ENCODE results near the gene PSAP. TPM values are rescaled to one million over a fixed set of nuclear protein-coding genes. Genes with fewer than 3 reads are reported as not detected.

The PSAP gene
- total and polyA plus RNA-seq, 11 donors: 454 to 2,171 (median 1,616) TPM

DNA sequence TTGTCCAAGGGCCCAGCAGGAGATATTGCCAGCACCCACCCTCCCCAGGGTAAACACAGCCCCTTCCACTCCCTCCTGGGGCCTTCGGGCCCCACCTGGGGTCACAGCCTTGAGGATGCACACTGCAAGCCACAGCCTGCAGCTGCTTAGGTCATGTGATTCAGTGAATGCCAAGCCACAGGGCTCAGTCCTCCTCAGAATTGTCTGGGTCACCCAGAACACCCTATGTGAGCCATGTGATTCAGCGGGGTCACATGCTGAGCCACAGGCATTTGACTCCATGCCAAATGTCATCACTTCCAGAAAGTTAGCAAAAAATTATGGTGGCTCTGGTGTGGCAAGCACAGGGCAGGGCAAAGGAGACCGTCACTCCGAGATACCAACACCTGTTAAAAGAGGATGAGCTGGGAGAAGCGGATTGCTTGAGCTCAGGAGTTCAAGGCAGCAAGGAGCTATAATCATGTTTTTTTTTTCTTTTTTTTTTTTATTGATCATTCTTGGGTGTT, 17.2 kb upstream of the PSAP start:
- intact Hi-C loops (cut with DNase I): no loop called here
- TF ChIP-seq, protein P1, sequence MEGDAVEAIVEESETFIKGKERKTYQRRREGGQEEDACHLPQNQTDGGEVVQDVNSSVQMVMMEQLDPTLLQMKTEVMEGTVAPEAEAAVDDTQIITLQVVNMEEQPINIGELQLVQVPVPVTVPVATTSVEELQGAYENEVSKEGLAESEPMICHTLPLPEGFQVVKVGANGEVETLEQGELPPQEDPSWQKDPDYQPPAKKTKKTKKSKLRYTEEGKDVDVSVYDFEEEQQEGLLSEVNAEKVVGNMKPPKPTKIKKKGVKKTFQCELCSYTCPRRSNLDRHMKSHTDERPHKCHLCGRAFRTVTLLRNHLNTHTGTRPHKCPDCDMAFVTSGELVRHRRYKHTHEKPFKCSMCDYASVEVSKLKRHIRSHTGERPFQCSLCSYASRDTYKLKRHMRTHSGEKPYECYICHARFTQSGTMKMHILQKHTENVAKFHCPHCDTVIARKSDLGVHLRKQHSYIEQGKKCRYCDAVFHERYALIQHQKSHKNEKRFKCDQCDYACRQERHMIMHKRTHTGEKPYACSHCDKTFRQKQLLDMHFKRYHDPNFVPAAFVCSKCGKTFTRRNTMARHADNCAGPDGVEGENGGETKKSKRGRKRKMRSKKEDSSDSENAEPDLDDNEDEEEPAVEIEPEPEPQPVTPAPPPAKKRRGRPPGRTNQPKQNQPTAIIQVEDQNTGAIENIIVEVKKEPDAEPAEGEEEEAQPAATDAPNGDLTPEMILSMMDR (IDR thresholded peaks at IDR 0.05): no peak
- TF ChIP-seq POLR2A (IDR thresholded peaks at IDR 0.05): no peak
- Histone ChIP-seq H3K4me1 (peaks cover 0 to 24% (median 0%) of the 10 kb centered on the region in 12 donors), H3K9me3 (no peaks in the 10 kb centered on the region), H3K4me3 (no peak overlapping the region), H3K36me3 (no peaks in the 10 kb centered on the region), H3K27ac (peak overlapping the region in 1 of 12 donors; percentile 67), H3K27me3 (no peaks in the 10 kb centered on the region)
- 80 to 89% (median 83%) methylated on average over 5 of the region's 5 CpGs for WGBS, 4 donors
- ATAC-seq (peak; percentile 52 to 87 (median 69)), DNase-seq (peak in 4 of 5 donors; percentile 52 to 68 (median 56))

DNA sequence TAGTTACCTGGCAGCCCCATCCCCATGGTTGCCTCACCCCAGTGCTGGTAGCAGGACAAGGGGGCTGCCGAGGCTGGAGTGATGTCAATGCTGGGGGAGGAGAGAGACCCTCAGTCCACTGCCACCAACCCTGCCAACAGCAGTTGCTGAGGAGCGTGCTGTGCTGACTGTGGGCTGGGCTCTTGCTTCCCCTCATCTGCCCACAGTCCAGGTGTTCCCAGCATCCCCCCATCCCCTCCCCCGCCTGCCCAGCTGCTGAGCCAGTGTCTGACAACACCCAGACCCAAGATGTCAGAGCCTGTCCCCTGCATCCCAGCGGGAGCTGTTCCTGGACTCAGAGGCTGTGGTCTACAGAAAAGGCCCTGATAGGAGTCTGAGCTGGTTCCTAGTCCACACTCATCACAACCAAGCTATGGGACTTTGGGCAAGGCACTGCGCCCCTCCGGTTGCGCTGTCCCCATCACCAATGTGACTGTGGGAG, 14.6 kb upstream of the PSAP start:
- no peak for DNase-seq
- 76 to 91% (median 84%) methylated on average over 4 to 7 of the region's 7 CpGs for WGBS, 4 donors
- H3K9me3 ChIP-seq: no peaks in the 10 kb centered on the region
- no peaks in the 10 kb centered on the region for H3K36me3 ChIP-seq
- no peak for ATAC-seq
- peaks cover 3 to 30% (median 11%) of the 10 kb centered on the region in 12 donors for H3K4me1 ChIP-seq
- no peak overlapping the region for H3K27ac ChIP-seq
- H3K27me3 ChIP-seq: no peaks in the 10 kb centered on the region
- TF ChIP-seq, protein P1 (IDR thresholded peaks at IDR 0.05): no peak
- no peak for TF ChIP-seq POLR2A (IDR thresholded peaks at IDR 0.05)
- intact Hi-C loops (cut with DNase I): no loop called here
- no peak overlapping the region for H3K4me3 ChIP-seq

DNA sequence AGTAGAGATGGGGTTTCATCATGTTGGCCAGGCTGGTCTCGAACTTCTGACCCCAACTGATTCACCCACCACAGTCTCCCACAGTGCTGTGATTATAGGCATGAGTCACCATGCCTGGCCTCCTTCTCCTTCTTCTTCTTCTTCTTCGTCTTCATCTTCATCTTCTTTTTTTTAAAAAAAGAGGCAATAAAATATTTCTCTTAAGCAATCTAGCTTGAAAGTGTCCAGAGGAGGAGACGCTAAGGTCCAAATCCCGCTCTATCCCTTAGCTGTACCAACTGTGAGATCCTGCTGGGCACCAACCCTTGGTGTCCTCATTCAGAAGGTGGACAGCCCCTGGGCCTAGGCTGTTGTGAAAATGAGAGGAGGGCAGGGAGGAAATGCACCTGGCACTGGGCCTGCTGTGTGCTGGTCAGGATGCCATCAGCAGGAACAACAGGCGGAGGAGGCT, 13.9 kb upstream of the PSAP start:
- H3K9me3 ChIP-seq: no peaks in the 10 kb centered on the region
- peaks cover 3 to 37% (median 17%) of the 10 kb centered on the region in 12 donors for H3K4me1 ChIP-seq
- no peak for TF ChIP-seq POLR2A (IDR thresholded peaks at IDR 0.05)
- TF ChIP-seq, protein P1 (IDR thresholded peaks at IDR 0.05): no peak
- H3K27me3 ChIP-seq: no peaks in the 10 kb centered on the region
- ATAC-seq: no peak
- 80 to 87% (median 84%) methylated on average over 5 of the region's 5 CpGs for WGBS, 4 donors
- H3K36me3 ChIP-seq: no peaks in the 10 kb centered on the region
- no peak for DNase-seq
- intact Hi-C loops (cut with DNase I): no loop called here
- H3K27ac ChIP-seq: no peak overlapping the region
- no peak overlapping the region for H3K4me3 ChIP-seq

DNA sequence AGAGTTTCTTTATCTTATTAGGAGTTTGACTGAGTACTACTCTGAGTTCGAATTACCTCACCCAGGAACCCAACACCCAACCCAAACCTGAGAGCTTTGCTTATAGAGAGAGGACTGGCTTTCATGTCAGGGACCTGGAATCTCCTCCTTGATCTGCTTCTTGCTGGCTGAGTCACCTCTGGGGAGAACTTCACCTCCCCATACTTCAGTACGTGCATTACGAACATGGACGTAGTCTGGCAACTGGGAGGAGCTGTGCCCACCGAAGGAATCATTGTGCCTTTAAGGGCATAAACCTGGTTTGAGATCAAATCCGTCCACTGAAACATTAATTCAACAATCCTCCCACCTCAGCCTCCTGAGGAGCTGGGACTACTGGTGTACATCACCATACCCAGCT, 12.2 kb upstream of the PSAP start:
- no peak for DNase-seq
- ATAC-seq: no peak
- peaks cover 3 to 43% (median 22%) of the 10 kb centered on the region in 12 donors for H3K4me1 ChIP-seq
- H3K27ac ChIP-seq: no peak overlapping the region
- TF ChIP-seq POLR2A (IDR thresholded peaks at IDR 0.05): no peak
- TF ChIP-seq, protein P1 (IDR thresholded peaks at IDR 0.05): no peak
- WGBS, 4 donors: 92 to 97% (median 95%) methylated on average over 6 of the region's 6 CpGs
- intact Hi-C loops (cut with DNase I): no loop called here
- H3K36me3 ChIP-seq: no peaks in the 10 kb centered on the region
- H3K9me3 ChIP-seq: no peaks in the 10 kb centered on the region
- no peaks in the 10 kb centered on the region for H3K27me3 ChIP-seq
- no peak overlapping the region for H3K4me3 ChIP-seq
